NCI-H1048 (cell line): ENCODE measurements around the gene KLHDC8A.

Source experiments
- DNase-seq: peaks from one replicate; lab custom pipeline; 2025; lab: John Stamatoyannopoulos, UW

KLHDC8A gene

GRCh38 chr1:205296154-205296553, 60.6 kb downstream of the KLHDC8A start:
- DNase-seq = no peak

- DNase-seq = no peak
Measured at GRCh38 chr1:205294934-205295333, 61.8 kb downstream of the KLHDC8A start.

GRCh38 chr1:205294175-205294917, 62.4 kb downstream of the KLHDC8A start:
- DNase-seq = no peak

GRCh38 chr1:205293350-205294074, 63.2 kb downstream of the KLHDC8A start:
- DNase-seq = no peak

GRCh38 chr1:205291596-205291995, 65.1 kb downstream of the KLHDC8A start:
- no peak for DNase-seq

- DNase-seq = no peak
Measured at GRCh38 chr1:205287767-205288559, 68.8 kb downstream of the KLHDC8A start.

GRCh38 chr1:205287076-205287475, 69.6 kb downstream of the KLHDC8A start:
- no peak for DNase-seq

- no peak for DNase-seq
Measured at GRCh38 chr1:205286335-205286950, 70.3 kb downstream of the KLHDC8A start.
